ENCODE data around the gene POU6F2. TPM values are rescaled to one million over a fixed set of nuclear protein-coding genes. Genes with fewer than 3 reads are reported as not detected.

Gene POU6F2
- total and polyA plus RNA-seq, 2 donors from 2014 or later: 0.47 TPM; not detected in 1

- FAIRE-seq: no peak
- H3K36me3 ChIP-seq (ENCODE audit: control insufficient read depth in 2 of 3, insufficient read depth in 3 of 3, low read length in 3 of 3): no peaks in the 10 kb centered on the region
- no peak overlapping the region for H3K4me3 ChIP-seq (ENCODE audit: low read length in 3 of 3)
- H3K9me3 ChIP-seq (ENCODE audit: control insufficient read depth in 2 of 3, insufficient read depth in 1 of 3, low read length in 3 of 3): no peaks in the 10 kb centered on the region
- TF ChIP-seq CTCF (IDR thresholded peaks at IDR 0.05; ENCODE audit: borderline replicate concordance, extremely low read depth, insufficient read depth): no peak
- H3K27ac ChIP-seq (ENCODE audit: low read depth in 2 of 2, low read length in 2 of 2): no peak overlapping the region
- DNase-seq: no peak
- no peaks in the 10 kb centered on the region for H3K27me3 ChIP-seq (ENCODE audit: control insufficient read depth, insufficient read depth, low read length)
- no peaks in the 10 kb centered on the region for H3K4me1 ChIP-seq (ENCODE audit: control insufficient read depth in 2 of 3, insufficient read depth in 2 of 3, low read depth in 1 of 3, low read length in 3 of 3)
- H3K9ac ChIP-seq (ENCODE audit: low read length in 3 of 3): no peak overlapping the region
- intact Hi-C loops (cut with DNase I): no loop called here
Measured at GRCh38 chr7:38936641-38937040, 41.1 kb upstream of the POU6F2 start.

GRCh38 chr7:38938001-38938485, 39.7 kb upstream of the POU6F2 start:
- FAIRE-seq (no peak), DNase-seq (no peak)
- H3K4me3 ChIP-seq (ENCODE audit: low read length in 3 of 3): no peak overlapping the region
- H3K9ac ChIP-seq (ENCODE audit: low read length in 3 of 3): no peak overlapping the region
- no peaks in the 10 kb centered on the region for H3K4me1 ChIP-seq (ENCODE audit: control insufficient read depth in 2 of 3, insufficient read depth in 2 of 3, low read depth in 1 of 3, low read length in 3 of 3)
- H3K27me3 ChIP-seq (ENCODE audit: control insufficient read depth, insufficient read depth, low read length): no peaks in the 10 kb centered on the region
- intact Hi-C loops (cut with DNase I): no loop called here
- no peak for TF ChIP-seq CTCF (IDR thresholded peaks at IDR 0.05; ENCODE audit: borderline replicate concordance, extremely low read depth, insufficient read depth)
- no peaks in the 10 kb centered on the region for H3K9me3 ChIP-seq (ENCODE audit: control insufficient read depth in 2 of 3, insufficient read depth in 1 of 3, low read length in 3 of 3)
- no peaks in the 10 kb centered on the region for H3K36me3 ChIP-seq (ENCODE audit: control insufficient read depth in 2 of 3, insufficient read depth in 3 of 3, low read length in 3 of 3)
- no peak overlapping the region for H3K27ac ChIP-seq (ENCODE audit: low read depth in 2 of 2, low read length in 2 of 2)

GRCh38 chr7:38938589-38938988, 39.1 kb upstream of the POU6F2 start:
- H3K36me3 ChIP-seq (ENCODE audit: control insufficient read depth in 2 of 3, insufficient read depth in 3 of 3, low read length in 3 of 3): no peaks in the 10 kb centered on the region
- FAIRE-seq: no peak
- H3K4me3 ChIP-seq (ENCODE audit: low read length in 3 of 3): no peak overlapping the region
- H3K9ac ChIP-seq (ENCODE audit: low read length in 3 of 3): no peak overlapping the region
- H3K27me3 ChIP-seq (ENCODE audit: control insufficient read depth, insufficient read depth, low read length): no peaks in the 10 kb centered on the region
- intact Hi-C loops (cut with DNase I): no loop called here
- no peak for DNase-seq
- no peaks in the 10 kb centered on the region for H3K4me1 ChIP-seq (ENCODE audit: control insufficient read depth in 2 of 3, insufficient read depth in 2 of 3, low read depth in 1 of 3, low read length in 3 of 3)
- no peak overlapping the region for H3K27ac ChIP-seq (ENCODE audit: low read depth in 2 of 2, low read length in 2 of 2)
- TF ChIP-seq CTCF (IDR thresholded peaks at IDR 0.05; ENCODE audit: borderline replicate concordance, extremely low read depth, insufficient read depth): no peak
- H3K9me3 ChIP-seq (ENCODE audit: control insufficient read depth in 2 of 3, insufficient read depth in 1 of 3, low read length in 3 of 3): no peaks in the 10 kb centered on the region

GRCh38 chr7:38940774-38941173, 36.9 kb upstream of the POU6F2 start:
- intact Hi-C loops (cut with DNase I): no loop called here

More at GRCh38 chr7:38940774-38941173, 36.9 kb upstream of the POU6F2 start:
- Histone ChIP-seq H3K9me3 (ENCODE audit: control insufficient read depth in 2 of 3, insufficient read depth in 1 of 3, low read length in 3 of 3) (no peaks in the 10 kb centered on the region), H3K27me3 (ENCODE audit: control insufficient read depth, insufficient read depth, low read length) (no peaks in the 10 kb centered on the region), H3K36me3 (ENCODE audit: control insufficient read depth in 2 of 3, insufficient read depth in 3 of 3, low read length in 3 of 3) (no peaks in the 10 kb centered on the region), H3K27ac (ENCODE audit: low read depth in 2 of 2, low read length in 2 of 2) (no peak overlapping the region), H3K4me3 (ENCODE audit: low read length in 3 of 3) (no peak overlapping the region), H3K4me1 (ENCODE audit: control insufficient read depth in 2 of 3, insufficient read depth in 2 of 3, low read depth in 1 of 3, low read length in 3 of 3) (no peaks in the 10 kb centered on the region), H3K9ac (ENCODE audit: low read length in 3 of 3) (no peak overlapping the region)
- FAIRE-seq (no peak), DNase-seq (no peak)
- TF ChIP-seq CTCF (IDR thresholded peaks at IDR 0.05; ENCODE audit: borderline replicate concordance, extremely low read depth, insufficient read depth): no peak

Data from kidney (tissue), 14 donors.